Omental fat pad (tissue), 4 donors: ENCODE results near the gene BMP5. TPM values are rescaled to one million over a fixed set of nuclear protein-coding genes. Genes with fewer than 3 reads are reported as not detected.

ENCODE experiments used
- ATAC-seq: fragments of 150-250 bp; one replicate; pipeline ENCODE4 v1.9.1; 2016; ENCODE audit warnings: mild to moderate bottlenecking, moderate library complexity; ENCODE audit not compliant: low FRiP score
- DNase-seq: peaks from one replicate; pipeline ENCODE4 v3.0.0-alpha.2; 2019; ENCODE audit warnings: low spot score
- total RNA-seq, 4 donors: library from RNA; depleted of rRNA; stranded (reverse); fragments of >200 nt; gene quantifications; one replicate each; pipeline ENCODE4 v1.1.0, GENCODE V29; 2016
- TF ChIP-seq, protein P1 (sequence below), 3 donors: fragments of 450-650 bp; IDR thresholded peaks; one replicate each; pipeline ENCODE4 v1.5.1; 2016 to 2017; ENCODE audit warnings: antibody characterized with exemption in 3 of 3, mild to moderate bottlenecking in 3 of 3, moderate library complexity in 2 of 3

The BMP5 gene
- total RNA-seq, 4 donors from 2014 or later = 1.4 TPM; not detected in 3

DNA sequence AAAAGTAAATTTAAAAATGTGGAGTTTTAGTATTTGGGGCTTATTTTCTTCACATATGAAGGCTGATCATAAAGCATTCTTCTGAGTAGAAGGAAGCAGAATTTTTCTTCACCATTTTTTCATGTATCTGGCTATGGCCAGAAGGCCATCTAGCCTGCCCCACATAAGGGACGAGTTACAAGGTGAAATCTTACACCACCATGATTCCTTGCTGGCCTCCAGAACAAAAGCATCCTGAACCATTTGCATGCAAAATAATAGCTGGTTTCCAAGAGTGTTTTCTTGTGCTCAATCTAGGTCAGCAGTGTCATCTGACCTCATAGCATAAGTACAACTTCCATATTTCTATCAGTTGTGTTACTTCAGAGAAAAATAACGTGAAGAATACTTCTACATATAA lies 93.1 kb downstream of the BMP5 start:
- ATAC-seq = no peak
- TF ChIP-seq, protein P1, sequence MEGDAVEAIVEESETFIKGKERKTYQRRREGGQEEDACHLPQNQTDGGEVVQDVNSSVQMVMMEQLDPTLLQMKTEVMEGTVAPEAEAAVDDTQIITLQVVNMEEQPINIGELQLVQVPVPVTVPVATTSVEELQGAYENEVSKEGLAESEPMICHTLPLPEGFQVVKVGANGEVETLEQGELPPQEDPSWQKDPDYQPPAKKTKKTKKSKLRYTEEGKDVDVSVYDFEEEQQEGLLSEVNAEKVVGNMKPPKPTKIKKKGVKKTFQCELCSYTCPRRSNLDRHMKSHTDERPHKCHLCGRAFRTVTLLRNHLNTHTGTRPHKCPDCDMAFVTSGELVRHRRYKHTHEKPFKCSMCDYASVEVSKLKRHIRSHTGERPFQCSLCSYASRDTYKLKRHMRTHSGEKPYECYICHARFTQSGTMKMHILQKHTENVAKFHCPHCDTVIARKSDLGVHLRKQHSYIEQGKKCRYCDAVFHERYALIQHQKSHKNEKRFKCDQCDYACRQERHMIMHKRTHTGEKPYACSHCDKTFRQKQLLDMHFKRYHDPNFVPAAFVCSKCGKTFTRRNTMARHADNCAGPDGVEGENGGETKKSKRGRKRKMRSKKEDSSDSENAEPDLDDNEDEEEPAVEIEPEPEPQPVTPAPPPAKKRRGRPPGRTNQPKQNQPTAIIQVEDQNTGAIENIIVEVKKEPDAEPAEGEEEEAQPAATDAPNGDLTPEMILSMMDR (IDR thresholded peaks at IDR 0.05) = no peak
- DNase-seq = no peak

DNA sequence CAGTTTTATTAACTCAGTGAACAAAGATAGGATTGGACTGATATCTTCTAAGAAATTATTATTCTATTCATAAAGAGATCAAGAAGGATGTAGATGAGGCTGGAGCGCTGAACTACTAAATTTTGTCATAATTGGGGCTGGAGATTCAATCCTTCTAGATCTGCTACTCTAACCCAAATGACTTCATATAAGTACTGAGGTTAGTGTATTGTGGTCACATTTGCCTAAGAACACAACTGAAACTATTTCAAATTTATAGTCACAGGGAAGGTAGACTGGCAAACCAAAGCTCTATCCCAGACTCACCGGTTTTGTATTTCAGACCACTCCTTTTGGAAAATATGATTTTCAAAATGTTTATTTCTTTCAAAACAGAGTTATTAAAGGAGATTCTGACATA lies 96.7 kb downstream of the BMP5 start:
- no peak for DNase-seq
- TF ChIP-seq, protein P1 (IDR thresholded peaks at IDR 0.05) = no peak
- no peak for ATAC-seq

DNA sequence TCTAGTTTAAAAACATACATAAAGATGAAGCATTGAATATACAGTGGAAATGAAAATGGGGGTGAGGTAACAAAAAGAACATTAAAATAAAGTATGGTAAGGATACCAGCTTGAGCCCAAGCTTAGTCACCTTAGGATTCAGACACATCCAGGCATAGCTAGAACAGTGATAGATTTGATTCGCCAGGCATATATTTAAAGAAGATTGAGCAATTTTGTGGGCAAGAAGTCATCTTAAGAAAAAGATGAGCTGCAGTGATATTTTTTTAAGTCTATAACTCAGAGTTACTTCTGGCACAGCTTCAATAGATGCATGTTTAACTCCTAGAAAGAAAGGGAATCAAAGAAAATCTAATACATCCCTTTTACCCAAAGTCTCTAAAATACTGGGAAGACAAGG lies 97.9 kb downstream of the BMP5 start:
- ATAC-seq = no peak

DNA sequence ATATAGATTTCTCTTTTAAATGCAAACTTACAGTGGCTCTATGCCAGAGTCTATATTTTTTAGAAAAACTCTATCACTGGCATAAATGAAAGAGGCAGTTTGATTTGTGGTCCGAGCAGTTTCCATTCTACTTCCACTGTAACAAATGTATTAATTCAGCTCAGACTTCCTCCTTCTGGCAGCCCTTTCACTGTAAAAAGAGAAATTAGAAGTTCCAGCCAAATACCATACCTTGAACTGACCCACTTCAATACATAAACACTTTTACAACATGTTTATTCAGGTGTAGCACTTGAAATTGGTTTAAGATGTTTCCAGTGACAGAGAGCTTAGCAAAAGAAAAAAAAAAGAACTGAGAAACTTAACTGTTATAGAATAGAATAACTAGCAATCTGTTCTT lies 99.3 kb downstream of the BMP5 start:
- no peak for ATAC-seq
- DNase-seq = no peak
- TF ChIP-seq, protein P1 (IDR thresholded peaks at IDR 0.05) = no peak

More for the DNA sequence above, 97.9 kb downstream of the BMP5 start:
- DNase-seq = no peak
- TF ChIP-seq, protein P1 (IDR thresholded peaks at IDR 0.05) = no peak

DNA sequence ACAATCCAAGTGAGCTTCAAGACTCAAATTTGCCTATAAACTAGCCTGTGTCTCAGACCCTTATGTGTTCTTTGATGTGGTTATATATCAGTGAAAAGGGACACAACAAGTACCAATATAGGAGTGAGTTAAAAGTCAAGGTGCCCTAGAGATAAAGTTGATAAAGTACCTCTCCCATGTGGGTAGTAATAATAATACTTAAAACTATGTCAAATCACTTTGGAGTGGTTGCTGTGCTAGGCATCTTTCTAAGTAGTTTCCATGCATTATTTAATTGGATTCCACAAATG lies 100.4 kb downstream of the BMP5 start:
- TF ChIP-seq, protein P1 (IDR thresholded peaks at IDR 0.05) = no peak
- ATAC-seq (no peak), DNase-seq (no peak)

DNA sequence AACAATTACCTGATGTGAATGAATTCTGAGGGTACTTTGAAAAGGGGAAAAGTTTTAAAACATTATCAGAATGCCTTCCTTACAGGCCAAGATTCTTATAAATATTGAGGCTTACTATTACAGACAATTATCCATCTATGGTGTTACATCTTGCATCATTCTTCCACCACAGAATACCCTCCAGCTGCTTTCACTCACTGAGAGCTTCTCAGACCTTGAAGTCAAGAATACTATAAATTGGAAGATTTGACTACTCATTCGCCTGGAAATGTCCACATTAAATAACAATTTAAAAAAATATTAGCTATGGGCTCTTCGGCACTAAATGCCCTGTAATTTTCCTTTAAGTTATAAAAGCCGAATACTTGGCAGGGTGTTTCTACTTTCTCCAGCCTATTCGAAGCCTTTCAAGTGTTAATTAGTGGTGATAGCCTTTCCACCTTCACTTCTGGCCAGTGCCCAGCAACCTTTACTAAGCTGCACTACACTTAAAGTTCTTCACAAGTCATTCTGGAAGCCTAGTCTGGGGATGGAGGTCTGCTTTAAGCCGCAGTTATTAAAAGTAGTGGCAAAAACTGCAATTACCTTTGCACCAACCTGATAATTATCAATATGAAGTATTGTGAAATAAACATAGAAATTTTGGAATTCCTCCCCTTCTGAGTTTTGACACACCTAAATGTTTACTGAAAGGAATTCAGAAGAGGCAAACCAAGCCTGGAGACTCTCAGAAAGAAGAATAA lies 100.9 kb downstream of the BMP5 start:
- TF ChIP-seq, protein P1 (IDR thresholded peaks at IDR 0.05) = no peak
- ATAC-seq (no peak), DNase-seq (no peak)

DNA sequence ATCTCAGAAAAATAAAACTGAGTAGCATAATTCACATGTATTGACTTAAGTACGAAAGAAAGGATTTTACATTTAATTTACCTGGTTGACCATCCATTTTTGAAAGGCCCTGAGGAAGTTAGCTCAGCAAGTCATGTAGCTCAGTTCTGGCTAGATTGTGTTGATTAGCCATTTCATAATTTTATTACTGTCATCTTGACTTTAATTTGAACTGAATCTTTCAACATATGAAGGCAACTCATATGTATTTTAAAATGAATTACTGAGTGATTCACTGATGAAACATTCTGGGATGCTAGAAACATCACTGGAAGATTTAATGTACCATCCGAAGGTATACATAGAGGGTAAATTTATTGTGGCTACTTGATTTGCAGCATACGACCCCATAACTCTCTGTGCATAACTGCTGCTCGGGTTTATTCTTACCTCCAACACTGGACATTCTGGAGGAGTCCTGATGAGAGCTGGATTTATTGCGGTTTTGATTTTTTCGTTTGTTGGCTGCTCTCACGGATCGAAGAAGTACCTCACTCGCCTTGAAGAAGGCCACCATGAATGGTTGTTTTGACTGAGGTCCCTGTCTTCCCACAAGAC lies 101.7 kb downstream of the BMP5 start:
- DNase-seq = no peak
- TF ChIP-seq, protein P1 (IDR thresholded peaks at IDR 0.05) = no peak
- ATAC-seq = no peak
